HEK293T (cell line): ENCODE measurements around the gene F8.

Experiments
- BHLHE40 ChIP-seq: fragments of 450-650 bp; IDR thresholded peaks from 2 replicates; pipeline ENCODE4 v1.6.1; 2016; ENCODE audit warnings: mild to moderate bottlenecking, moderate library complexity, borderline replicate concordance
- CTBP1 ChIP-seq: fragments of 450-650 bp; IDR thresholded peaks from 2 replicates; pipeline ENCODE4 v1.6.1; 2016; ENCODE audit warnings: borderline replicate concordance
- ELF4 ChIP-seq: fragments of 450-650 bp; IDR thresholded peaks from 2 replicates; pipeline ENCODE4 v1.6.1; 2017; ENCODE audit warnings: antibody characterized with exemption
- FOXA1 ChIP-seq: fragments of 450-650 bp; IDR thresholded peaks from 2 replicates; pipeline ENCODE4 v1.6.1; 2016; ENCODE audit warnings: mild to moderate bottlenecking
- FOXK2 ChIP-seq: fragments of 450-650 bp; IDR thresholded peaks from 2 replicates; pipeline ENCODE4 v1.6.1; 2016; ENCODE audit warnings: mild to moderate bottlenecking
- FOXM1 ChIP-seq: fragments of 450-650 bp; IDR thresholded peaks from 2 replicates; pipeline ENCODE4 v1.6.1; 2017; ENCODE audit warnings: mild to moderate bottlenecking, borderline replicate concordance
- HDGF ChIP-seq: fragments of 450-650 bp; IDR thresholded peaks from 2 replicates; pipeline ENCODE4 v1.6.1; 2017; ENCODE audit warnings: antibody characterized with exemption, borderline replicate concordance
- LEF1 ChIP-seq: fragments of 450-650 bp; IDR thresholded peaks from 2 replicates; pipeline ENCODE4 v1.6.1; 2017; ENCODE audit warnings: mild to moderate bottlenecking, borderline replicate concordance
- NFRKB ChIP-seq: fragments of 450-650 bp; IDR thresholded peaks from 2 replicates; pipeline ENCODE4 v1.6.1; 2016; ENCODE audit warnings: mild to moderate bottlenecking, moderate library complexity
- PKNOX1 ChIP-seq: fragments of 450-650 bp; IDR thresholded peaks from 2 replicates; pipeline ENCODE4 v1.6.1; 2016
- SP1 ChIP-seq: fragments of 450-650 bp; IDR thresholded peaks from 2 replicates; pipeline ENCODE4 v1.6.1; 2017
- SUZ12 ChIP-seq: fragments of 450-650 bp; IDR thresholded peaks from 2 replicates; pipeline ENCODE4 v1.6.1; 2016; ENCODE audit warnings: mild to moderate bottlenecking
- TARDBP ChIP-seq: fragments of 450-650 bp; IDR thresholded peaks from 2 replicates; pipeline ENCODE4 v1.6.1; 2016

- TF ChIP-seq FOXA1 (no peak), FOXM1 (no peak), SUZ12 (no peak), BHLHE40 (no peak), CTBP1 (no peak), NFRKB (no peak), LEF1 (no peak), HDGF (no peak), TARDBP (no peak), SP1 (no peak), FOXK2 (no peak), ELF4 (no peak), PKNOX1 (no peak)
Observed at GRCh38 chrX:155053656-155054055, 31.1 kb upstream of the F8 start.
